ENCODE results near the gene ZNF497. TPM values are rescaled to one million over a fixed set of nuclear protein-coding genes. Genes with fewer than 3 reads are reported as not detected.

ZNF497 gene
- total and polyA plus RNA-seq, 2 of the 13 experiments (the other 11 are each of a cell fraction or from before 2014, with no cell fraction given): 1.5 to 1.9 TPM

DNA sequence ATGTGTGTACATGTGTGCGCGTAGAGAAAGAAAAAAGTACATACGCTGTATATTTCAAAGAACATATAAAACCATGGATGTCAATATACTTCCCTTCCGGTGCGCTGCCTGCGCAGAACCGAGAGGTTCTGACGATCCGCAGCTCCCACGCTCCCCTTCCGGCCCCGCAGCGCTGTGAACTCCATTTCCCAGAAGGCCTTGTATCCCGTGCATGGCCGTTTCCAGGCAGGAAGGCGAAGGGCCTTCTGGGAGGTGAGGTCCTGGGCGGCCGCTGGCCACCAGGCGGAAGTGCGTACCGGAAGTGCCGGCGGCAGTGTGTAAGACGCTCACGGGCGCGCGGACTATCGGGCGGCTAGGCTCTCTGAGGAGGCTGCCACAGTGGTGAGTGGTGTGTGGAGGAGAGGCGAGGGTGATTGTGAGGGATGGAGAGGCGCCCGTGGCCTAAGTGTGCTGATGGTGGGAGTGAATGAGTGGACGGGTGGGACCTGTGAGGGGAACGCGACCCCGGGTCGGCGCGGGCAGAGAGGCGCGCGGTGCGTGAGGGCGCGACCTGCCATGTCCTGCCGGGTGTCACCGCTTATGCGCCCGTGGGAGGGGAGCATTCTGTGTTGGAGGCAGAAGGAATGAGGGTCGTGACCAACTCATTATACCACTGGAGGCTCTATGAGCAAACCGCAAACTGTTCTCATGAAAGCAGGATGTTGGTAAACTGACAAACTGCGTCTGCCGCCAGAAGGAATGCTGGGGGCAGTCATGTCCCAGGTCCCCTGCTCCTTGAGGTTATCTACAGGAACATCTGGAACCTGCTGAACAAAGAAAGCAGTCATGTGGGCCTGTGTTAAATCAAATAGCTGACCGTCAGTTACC is 57.3 kb downstream of the ZNF497 start, which contains the start of gene ERVK3-1 (continued):
- TF ChIP-seq, protein P1, sequence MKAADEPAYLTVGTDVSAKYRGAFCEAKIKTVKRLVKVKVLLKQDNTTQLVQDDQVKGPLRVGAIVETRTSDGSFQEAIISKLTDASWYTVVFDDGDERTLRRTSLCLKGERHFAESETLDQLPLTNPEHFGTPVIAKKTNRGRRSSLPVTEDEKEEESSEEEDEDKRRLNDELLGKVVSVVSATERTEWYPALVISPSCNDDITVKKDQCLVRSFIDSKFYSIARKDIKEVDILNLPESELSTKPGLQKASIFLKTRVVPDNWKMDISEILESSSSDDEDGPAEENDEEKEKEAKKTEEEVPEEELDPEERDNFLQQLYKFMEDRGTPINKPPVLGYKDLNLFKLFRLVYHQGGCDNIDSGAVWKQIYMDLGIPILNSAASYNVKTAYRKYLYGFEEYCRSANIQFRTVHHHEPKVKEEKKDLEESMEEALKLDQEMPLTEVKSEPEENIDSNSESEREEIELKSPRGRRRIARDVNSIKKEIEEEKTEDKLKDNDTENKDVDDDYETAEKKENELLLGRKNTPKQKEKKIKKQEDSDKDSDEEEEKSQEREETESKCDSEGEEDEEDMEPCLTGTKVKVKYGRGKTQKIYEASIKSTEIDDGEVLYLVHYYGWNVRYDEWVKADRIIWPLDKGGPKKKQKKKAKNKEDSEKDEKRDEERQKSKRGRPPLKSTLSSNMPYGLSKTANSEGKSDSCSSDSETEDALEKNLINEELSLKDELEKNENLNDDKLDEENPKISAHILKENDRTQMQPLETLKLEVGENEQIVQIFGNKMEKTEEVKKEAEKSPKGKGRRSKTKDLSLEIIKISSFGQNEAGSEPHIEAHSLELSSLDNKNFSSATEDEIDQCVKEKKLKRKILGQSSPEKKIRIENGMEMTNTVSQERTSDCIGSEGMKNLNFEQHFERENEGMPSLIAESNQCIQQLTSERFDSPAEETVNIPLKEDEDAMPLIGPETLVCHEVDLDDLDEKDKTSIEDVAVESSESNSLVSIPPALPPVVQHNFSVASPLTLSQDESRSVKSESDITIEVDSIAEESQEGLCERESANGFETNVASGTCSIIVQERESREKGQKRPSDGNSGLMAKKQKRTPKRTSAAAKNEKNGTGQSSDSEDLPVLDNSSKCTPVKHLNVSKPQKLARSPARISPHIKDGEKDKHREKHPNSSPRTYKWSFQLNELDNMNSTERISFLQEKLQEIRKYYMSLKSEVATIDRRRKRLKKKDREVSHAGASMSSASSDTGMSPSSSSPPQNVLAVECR (CRISPR knock-in tag; IDR thresholded peaks at IDR 0.05; ENCODE audit: borderline replicate concordance): peak; percentile 98
- TF ChIP-seq DNMT1 (CRISPR knock-in tag; IDR thresholded peaks at IDR 0.05) (peak; percentile 79; the same call in 1 of the 2 replicates), EHMT2 (IDR thresholded peaks at IDR 0.05; ENCODE audit: borderline replicate concordance, low read depth, low read length) (no peak), BHLHE40 (IDR thresholded peaks at IDR 0.05; ENCODE audit: low read length) (0 out of 2 replicates have a peak, but pooled peaks have one; percentile 46), SMAD3 (CRISPR knock-in tag; IDR thresholded peaks at IDR 0.05) (0 out of 2 replicates have a peak, but pooled peaks have one; percentile 68), ARNT2 (CRISPR knock-in tag; IDR thresholded peaks at IDR 0.05; ENCODE audit: low read depth) (peak; percentile 71; the same call in 1 of the 2 replicates), ZNF20 (CRISPR knock-in tag; IDR thresholded peaks at IDR 0.05) (no peak), FOXC1 (CRISPR knock-in tag; IDR thresholded peaks at IDR 0.05; ENCODE audit: borderline replicate concordance) (peak; percentile 91; the same call in 1 of the 2 replicates), REST (IDR thresholded peaks at IDR 0.05; ENCODE audit: borderline replicate concordance in 1 of 2, low read depth in 1 of 2, low read length in 2 of 2) (no peak), ZNF788 (CRISPR knock-in tag; IDR thresholded peaks at IDR 0.05; ENCODE audit: borderline replicate concordance) (peak; percentile 92), ZNF251 (CRISPR knock-in tag; IDR thresholded peaks at IDR 0.05) (0 out of 2 replicates have a peak, but pooled peaks have one; percentile 27)
- TF ChIP-seq, protein P2, sequence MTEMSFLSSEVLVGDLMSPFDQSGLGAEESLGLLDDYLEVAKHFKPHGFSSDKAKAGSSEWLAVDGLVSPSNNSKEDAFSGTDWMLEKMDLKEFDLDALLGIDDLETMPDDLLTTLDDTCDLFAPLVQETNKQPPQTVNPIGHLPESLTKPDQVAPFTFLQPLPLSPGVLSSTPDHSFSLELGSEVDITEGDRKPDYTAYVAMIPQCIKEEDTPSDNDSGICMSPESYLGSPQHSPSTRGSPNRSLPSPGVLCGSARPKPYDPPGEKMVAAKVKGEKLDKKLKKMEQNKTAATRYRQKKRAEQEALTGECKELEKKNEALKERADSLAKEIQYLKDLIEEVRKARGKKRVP (CRISPR knock-in tag; IDR thresholded peaks at IDR 0.05): 0 out of 4 replicates have a peak, but pooled peaks of 1 of the 2 experiments have one; percentile 38
